Fibroblast of the aortic adventitia (primary cell): Measurements from ENCODE around the gene NAXD. TPM values are rescaled to one million over a fixed set of nuclear protein-coding genes. Genes with fewer than 3 reads are reported as not detected.

Source experiments
- DNase-seq: peaks from one replicate; pipeline ENCODE4 v3.0.0-alpha.2; 2010; ENCODE audit warnings: low read depth
- H3K4me3 ChIP-seq: 2 replicates; pipeline ENCODE4 v1.5.1; 2011; ENCODE audit warnings: low read depth, mild to moderate bottlenecking, control low read depth, low read length, moderate library complexity
- total RNA-seq: library from RNA; depleted of rRNA; stranded (reverse); fragments of >200 nt; gene quantifications from 2 replicates; pipeline ENCODE4 v1.2.3, GENCODE V29; 2012; ENCODE audit warnings: low replicate concordance
- TF ChIP-seq, protein P1 (sequence below): IDR thresholded peaks from 2 replicates; pipeline ENCODE4 v1.5.1; 2011; ENCODE audit warnings: mild to moderate bottlenecking, low read length, control low read depth, inconsistent platforms; ENCODE audit not compliant: insufficient read depth

Gene NAXD
- total RNA-seq, 1 donor, result 14.9 TPM

DNA sequence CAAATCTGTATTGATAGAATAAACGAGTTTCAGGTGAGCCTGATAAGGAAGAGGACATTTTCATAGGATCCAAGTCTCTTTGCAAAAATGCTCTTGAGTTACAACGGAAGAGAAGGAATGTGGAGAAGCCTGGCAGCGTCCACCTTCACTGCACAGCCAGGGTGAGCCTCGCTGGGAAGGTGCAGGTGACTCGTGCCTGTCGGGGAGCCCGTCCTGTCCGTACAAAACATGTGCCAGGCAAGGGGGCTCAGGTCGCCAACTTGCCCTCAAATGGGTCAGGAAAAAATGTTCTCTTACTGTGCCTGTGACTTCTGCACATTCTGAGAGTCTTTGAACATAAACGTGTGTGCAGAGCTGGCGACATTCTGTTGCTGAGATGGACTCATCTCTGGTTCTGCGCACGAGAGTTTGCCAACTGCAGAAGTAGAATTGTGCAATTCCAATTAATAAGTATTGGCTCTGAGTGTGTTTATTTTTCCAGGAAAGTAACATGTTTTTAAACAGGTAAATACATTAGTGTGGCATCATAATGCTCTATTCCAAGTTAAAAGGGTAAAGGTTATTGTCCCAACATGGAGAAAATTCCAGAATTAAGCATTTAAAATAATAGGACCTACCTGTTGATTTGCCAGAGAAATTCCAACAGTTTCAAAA, 28.6 kb downstream of the NAXD start:
- DNase-seq, result no peak
- no peak overlapping the region for H3K4me3 ChIP-seq
- TF ChIP-seq, protein P1, sequence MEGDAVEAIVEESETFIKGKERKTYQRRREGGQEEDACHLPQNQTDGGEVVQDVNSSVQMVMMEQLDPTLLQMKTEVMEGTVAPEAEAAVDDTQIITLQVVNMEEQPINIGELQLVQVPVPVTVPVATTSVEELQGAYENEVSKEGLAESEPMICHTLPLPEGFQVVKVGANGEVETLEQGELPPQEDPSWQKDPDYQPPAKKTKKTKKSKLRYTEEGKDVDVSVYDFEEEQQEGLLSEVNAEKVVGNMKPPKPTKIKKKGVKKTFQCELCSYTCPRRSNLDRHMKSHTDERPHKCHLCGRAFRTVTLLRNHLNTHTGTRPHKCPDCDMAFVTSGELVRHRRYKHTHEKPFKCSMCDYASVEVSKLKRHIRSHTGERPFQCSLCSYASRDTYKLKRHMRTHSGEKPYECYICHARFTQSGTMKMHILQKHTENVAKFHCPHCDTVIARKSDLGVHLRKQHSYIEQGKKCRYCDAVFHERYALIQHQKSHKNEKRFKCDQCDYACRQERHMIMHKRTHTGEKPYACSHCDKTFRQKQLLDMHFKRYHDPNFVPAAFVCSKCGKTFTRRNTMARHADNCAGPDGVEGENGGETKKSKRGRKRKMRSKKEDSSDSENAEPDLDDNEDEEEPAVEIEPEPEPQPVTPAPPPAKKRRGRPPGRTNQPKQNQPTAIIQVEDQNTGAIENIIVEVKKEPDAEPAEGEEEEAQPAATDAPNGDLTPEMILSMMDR, result no peak

DNA sequence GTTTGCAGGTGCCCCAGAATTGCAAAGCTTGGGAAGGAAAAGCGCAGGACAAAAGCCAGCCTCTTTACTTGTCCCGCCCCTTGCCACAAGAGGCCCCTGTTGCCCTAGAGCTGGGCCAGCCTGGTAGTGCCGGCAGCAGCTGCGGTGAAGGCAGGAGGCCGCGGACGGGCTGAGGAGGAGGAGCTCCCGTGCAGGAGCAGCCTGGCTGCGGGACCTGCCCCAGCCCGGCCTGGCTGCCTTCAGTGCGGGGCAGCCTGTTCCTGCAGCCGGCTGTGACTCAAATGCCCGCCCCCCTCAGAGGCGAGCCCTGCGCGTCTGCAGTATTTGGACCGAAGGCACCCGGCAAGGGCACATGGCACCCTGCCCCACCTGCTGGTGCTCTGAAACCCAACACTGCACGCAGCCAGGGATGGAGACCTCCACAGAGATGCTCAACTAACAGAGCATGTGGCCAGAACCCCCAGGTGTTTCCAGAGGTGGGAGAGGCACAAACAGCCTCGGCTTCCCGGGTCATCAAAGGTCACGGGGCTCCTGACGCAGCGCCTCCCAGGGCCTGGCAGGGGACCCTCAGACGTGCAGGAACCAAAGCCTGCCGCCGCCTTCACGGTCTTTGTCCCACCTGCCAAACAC, 29.7 kb downstream of the NAXD start:
- no peak overlapping the region for H3K4me3 ChIP-seq
- peak; percentile 54 for DNase-seq
- TF ChIP-seq, protein P1, result peak; percentile 26

DNA sequence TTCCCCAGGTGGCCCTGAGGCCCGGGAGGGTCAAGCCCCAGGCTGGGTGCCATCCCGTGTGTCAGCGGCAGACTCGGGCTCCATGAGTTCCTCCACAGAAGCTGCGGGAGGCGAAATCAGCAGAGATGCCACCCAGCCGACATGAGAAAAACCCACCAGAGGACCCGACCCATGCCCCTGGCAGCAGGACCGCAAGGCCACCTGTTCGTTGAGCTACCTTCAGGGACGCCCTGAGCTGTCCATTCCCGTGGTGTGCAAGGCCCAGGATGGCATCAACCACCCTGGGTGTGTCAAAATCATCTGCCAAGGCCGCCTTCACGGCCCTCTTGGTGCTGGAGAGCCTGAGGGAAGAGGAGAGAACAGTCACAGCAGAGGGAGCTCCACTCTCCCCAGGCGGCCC, 30.4 kb downstream of the NAXD start:
- H3K4me3 ChIP-seq, result no peak overlapping the region
- DNase-seq, result no peak
- TF ChIP-seq, protein P1, result no peak

DNA sequence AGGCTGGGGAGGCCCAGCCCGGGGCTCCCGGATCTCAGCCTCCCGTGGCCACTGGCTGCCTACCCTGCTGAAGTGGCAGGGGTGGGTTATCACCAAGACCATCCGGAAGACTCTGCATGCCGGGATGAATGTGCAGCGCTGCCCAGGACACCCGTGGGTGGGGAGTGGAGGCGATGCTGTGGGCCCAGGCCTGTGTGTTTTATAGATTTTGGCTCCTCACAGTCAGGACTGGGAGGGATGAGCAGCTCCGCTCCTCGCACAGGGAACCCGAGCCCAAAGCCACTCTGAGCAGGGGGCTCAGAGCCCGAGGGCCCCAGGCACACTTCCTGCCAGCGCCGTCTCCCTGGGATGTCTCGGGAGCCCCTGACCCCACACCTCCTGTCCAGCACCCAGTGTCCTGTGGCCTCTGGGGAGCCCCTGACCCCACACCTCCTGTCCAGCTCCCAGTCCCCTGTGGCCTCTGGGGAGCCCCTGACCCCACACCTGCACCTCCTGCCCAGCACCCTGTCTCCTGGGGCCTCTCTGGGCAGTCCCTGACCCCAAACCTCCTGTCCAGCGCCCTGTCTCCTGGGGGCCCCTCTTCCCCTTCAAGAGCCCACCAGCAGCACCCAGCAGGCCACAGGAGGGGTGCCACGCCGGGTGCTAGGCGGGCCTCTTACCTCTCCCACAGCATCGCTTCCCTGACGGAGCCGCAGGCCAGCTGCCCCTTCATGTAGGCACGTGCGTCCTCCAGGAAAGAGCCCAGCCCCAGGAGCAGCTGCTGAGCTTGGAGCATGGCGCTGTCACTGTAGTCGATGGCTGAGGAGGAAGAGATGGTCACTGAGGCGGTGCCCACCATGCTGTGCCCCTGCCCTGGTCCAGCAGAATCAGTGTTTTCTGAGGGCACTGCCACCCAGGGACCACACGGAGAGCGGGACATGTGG, 31.4 kb downstream of the NAXD start:
- TF ChIP-seq, protein P1, result no peak

DNA sequence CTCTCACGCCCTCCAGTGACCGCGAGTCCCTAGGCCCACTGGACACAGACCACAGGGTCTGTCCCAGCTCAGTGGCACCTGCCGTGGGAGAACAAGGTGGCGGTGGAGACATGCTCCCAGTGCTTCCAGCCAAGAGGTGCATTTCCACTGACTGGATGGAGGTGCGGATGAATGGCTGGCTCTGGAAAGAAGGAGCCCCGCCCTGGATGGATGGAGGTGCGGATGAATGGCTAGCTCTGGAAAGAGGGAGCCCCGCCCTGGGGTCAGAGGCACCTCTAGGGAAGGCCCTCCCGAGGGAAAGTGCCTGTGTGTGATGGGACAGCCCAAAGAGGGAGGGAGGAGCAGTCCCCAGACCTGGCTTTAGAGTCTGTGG, 32.0 kb downstream of the NAXD start:
- TF ChIP-seq, protein P1, result no peak
- no peak for DNase-seq
- H3K4me3 ChIP-seq, result no peak overlapping the region

More for the DNA sequence above, 31.4 kb downstream of the NAXD start:
- H3K4me3 ChIP-seq, result no peak overlapping the region
- no peak for DNase-seq

DNA sequence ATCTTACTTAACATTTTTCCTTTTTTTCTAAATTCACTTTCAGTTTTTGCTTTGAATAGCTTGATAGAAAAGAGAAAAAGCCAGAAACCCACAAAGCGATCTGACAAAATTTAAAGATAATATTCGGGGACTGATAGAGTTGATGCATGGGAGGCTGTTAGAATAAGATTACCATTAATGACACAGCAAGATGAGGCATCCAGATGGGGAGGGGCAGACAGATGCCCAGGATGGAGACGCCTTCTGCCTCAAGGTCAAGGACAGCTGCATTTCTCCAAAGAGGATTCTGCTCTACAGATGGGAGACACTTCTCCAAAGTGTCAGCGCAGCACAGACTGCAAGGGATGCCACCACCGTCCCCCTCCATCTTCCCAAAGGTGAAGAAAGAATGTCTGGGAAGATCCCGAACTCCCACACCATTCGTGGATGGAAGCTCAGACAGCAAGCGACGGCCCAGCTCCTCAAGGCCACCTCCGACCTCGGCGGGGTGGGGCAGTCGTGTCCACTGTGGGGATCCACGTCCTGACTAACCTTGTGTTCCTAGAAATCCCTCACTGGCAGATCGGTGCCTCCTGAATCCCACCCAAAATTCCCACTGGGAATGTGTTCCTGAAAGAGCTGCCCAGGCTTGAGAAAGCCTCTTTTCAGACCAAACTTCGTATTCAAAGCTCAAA, 32.9 kb downstream of the NAXD start:
- no peak overlapping the region for H3K4me3 ChIP-seq
- TF ChIP-seq, protein P1, result no peak
- no peak for DNase-seq
